ENCODE results near the gene CDCA4.
A peak's percentile ranks its signal among the peaks of the same experiment; 100 is the strongest.

The CDCA4 gene

DNA sequence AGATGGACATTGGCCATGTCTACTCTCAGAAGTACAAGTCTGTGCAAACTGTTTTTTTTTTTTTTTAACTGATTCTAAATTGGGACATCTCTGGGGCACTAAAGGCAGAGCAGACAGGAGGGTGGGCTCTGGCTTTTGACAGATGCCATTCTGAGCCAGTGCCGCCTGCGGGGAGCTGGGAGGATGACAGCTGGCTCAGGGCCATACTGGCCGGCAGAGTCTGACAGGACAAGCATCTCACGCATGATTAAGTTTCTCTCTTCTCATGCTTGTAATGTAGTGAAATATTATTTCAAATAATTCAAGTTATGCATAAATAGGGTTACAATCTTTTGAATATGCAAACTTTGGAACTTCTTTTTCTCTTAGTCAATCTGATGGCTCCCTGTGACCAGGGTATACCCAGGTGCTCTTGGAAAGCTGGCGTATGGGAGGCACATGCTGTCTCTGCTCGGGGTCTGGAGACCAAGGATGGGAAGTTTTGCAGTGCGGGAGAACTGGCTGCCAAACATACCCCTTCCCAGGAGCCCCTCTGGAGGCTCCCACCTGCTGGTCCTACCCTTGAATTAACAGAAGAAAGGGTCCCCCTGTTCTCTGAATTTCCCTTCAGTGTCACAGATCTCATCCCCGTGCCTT lies 7.6 kb downstream of the CDCA4 start:
- peak; percentile 48 for DNase-seq (ENCODE audit: low read depth)

GRCh38 chr14:105012171-105012985 lies 8.5 kb downstream of the CDCA4 start:
- peak; percentile 26 for DNase-seq (ENCODE audit: low read depth)

- no peak for DNase-seq (ENCODE audit: low read depth)
These were observed 9.4 kb downstream of the CDCA4 start for GRCh38 chr14:105011312-105011990.

DNA sequence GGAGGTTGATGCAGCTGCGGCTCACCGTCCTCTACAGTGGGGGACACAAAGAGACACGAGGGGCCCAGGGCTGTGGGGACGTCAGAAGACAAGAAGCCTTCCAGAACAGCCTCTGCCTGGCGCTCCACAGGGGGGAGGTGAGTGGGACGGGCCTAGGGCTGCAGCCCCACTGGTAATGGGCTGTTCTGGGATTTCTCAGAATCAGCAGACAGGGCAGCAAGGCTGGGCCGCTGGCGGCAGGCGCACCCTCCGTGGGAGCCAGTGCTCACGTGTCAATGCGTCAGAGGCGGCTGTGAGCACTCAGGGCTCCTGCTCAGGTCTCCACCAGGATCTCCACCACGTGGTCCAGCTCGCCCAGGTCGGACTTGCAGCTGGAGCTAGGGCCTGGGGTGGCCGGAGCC lies 10.0 kb downstream of the CDCA4 start:
- DNase-seq (ENCODE audit: low read depth): no peak

DNA sequence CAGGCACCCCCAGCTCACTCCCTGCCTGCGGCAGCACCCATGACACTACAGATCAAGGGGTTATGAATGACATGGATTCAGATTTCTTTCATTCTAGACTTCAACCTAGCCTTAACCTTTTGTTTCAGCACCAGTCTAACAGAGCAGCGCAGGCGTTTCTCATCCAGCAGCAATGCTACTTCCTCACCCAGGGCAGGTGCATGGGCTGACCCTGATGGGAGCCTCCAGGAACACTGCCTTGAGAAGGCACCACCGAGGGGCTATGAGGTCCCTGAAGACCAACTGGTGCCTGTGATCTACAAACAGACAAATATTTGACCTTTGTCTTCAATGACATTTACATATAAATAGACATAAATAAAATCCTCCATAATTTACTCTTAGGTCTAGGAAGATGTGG lies 10.8 kb downstream of the CDCA4 start:
- no peak for DNase-seq (ENCODE audit: low read depth)

- no peak for DNase-seq (ENCODE audit: low read depth)
These were observed 13.2 kb downstream of the CDCA4 start for GRCh38 chr14:105007593-105008264.

- DNase-seq (ENCODE audit: low read depth): no peak
These were observed 13.9 kb downstream of the CDCA4 start for GRCh38 chr14:105006831-105007592.

GRCh38 chr14:105005929-105006830 lies 14.7 kb downstream of the CDCA4 start:
- DNase-seq (ENCODE audit: low read depth): no peak

DNA sequence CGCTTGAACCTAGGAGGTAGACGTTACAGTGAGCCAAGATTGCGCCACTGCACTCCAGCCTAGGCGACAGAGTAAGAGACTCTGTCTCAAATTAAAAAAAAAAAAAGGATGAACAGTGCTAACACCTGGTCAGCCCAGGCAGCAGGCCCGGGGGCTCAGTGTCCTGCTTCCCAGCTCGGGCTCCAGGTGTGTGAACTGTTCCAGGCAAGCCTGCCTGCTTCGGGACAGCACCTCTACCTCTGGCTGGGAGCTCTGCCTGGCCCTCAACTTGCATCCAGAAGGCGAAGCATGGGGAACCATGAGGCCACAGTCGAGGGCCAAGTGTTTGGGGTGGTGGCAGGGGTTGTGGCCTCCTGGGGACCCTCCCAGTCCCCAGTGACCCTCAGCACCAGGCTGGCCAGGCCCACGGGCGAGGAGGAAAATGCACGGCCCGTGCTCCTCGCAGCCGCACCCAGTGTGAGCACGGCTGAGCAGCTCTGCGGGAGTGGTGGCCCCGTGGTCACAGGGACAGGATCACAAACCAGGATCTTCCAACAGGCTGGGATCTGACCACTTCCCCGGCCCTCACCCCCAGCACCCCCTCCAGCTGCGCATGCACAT lies 15.5 kb downstream of the CDCA4 start:
- DNase-seq (ENCODE audit: low read depth): no peak

DNA sequence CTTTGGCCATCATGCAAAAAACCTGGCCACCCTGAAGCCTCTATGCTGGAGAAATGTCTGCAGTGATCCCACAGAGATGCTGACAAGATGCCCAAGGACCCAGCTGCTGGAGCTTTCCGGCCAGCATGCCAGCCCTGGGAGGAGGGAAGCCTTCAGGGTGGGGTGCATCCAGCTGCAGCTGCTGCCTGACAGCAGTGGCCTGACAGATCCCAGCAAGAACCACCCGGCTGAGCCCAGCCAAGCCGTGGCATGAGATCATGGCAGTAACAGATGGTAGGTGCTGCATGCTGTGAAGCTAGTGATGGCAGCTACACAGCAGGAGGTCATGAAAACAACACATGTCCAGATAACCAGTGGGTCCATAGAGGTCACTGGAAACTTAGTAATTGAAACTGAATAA lies 21.5 kb downstream of the CDCA4 start:
- DNase-seq (ENCODE audit: low read depth): no peak

- no peak for DNase-seq (ENCODE audit: low read depth)
These were observed 22.1 kb downstream of the CDCA4 start for GRCh38 chr14:104998801-104999200.

DNA sequence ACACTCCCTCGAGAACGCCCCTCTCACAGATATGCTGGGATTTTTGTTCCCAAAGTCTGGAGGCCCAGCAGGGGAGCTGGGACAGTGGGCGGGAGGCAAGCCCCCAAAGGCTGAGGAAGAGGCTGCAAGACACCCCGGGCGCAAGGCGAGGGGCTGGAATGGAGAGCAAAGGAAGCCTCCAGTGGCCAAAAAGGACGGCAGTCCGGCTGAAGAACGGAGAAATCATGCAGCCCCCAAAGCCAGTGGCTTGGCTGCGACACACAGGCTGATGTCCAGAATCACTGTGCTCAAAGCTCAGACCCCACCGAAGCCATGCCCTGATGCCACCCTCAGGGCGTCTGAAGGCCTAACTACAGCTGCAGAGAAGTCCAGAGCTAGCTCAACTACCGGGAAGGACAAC lies 24.4 kb downstream of the CDCA4 start:
- DNase-seq (ENCODE audit: low read depth): no peak

- no peak for DNase-seq (ENCODE audit: low read depth)
These were observed 24.9 kb downstream of the CDCA4 start for GRCh38 chr14:104996032-104996431.

DNA sequence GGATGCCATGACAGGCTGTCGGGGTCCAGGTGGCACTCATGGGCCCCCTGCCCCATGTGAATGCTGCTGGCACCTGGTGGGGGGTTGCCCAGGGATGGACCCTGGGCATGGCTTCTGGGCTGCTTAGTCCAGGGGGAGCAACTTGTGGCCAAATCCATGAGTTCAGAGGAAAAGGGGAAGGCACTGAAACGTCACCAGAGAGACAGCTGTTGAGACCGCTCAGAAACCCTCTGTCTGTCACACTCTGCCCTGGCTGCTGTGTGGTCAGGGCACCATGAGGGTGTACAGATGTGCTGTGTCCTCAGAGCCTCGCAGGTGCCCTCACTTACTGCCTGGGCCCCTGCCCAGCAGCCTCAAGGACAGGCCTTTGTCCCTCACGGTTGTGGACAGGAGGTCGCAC lies 25.9 kb downstream of the CDCA4 start:
- no peak for DNase-seq (ENCODE audit: low read depth)

- no peak for DNase-seq (ENCODE audit: low read depth)
These were observed 26.9 kb downstream of the CDCA4 start for GRCh38 chr14:104993808-104994591.

DNA sequence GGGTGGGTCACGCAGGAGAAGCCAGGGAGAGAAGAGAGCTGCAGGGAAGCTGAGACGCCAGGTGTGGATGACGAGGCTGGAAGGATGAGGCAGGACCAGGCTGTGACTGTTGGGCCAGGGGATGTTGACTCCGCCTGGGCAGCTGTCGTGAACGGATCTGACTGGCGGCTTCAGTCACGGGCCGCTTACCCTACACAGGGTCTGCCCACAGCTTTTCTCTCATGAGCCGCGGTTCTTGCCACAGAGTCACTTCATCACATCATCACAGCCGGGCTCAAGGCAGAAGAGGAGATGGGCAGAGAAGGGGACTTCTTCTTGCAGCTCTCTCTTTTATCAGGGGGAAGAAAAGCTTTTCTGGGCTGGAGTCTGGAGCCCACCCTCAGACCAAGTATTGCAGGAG lies 27.6 kb downstream of the CDCA4 start:
- DNase-seq (ENCODE audit: low read depth): no peak

DNA sequence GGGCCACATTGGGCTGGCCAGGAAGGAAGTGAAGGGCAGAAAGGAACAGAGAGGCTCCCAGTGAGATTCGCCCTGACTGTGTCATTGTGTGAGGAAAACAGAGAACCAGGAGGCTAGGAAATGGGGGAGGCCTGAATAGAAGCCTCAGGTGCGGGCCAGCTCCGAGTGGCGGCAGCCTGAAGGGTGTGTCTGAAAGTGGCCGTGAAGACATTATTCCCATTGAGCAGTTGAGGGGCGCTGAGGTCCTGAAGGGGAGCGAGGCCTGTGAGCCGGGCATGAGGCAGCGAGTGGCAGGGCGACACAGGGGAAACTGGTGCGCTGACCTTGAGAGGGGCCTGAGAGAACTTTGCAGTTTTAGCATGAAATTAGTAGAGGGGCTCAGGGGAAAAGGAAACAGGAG lies 28.4 kb downstream of the CDCA4 start:
- DNase-seq (ENCODE audit: low read depth): no peak

- DNase-seq (ENCODE audit: low read depth): no peak
These were observed 29.0 kb downstream of the CDCA4 start for GRCh38 chr14:104991896-104992230.

- no peak for DNase-seq (ENCODE audit: low read depth)
These were observed 31.0 kb downstream of the CDCA4 start for GRCh38 chr14:104989951-104990303.

Measured in EH (cell line).